SK-N-SH (cell line): ENCODE measurements around the gene CDH13.

Experiments
- ELF1 ChIP-seq: IDR thresholded peaks from 2 replicates; pipeline ENCODE4 v1.4.0; 2012
- EP300 ChIP-seq, 2 experiments: IDR thresholded peaks; 2 replicates each; pipeline versions ENCODE4 v1.4.0 to v1.6.1; 2012; ENCODE audit warnings: borderline replicate concordance in 1 of 2, low read depth in 1 of 2, low read length in 1 of 2
- EZH2phosphoT487 ChIP-seq: fragments of 200-600 bp; sonication (generic); IDR thresholded peaks from 2 replicates; pipeline ENCODE4 v1.6.1; 2017; ENCODE audit warnings: low read depth, mixed run types, mild to moderate bottlenecking, antibody characterized with exemption, moderate library complexity, borderline replicate concordance
- GABPA ChIP-seq: IDR thresholded peaks from 2 replicates; pipeline ENCODE4 v1.4.0; 2012; ENCODE audit warnings: low read depth, mild to moderate bottlenecking
- MEF2A ChIP-seq: IDR thresholded peaks from 2 replicates; pipeline ENCODE4 v1.4.0; 2012; ENCODE audit warnings: low read depth, borderline replicate concordance
- POLR2AphosphoS5 ChIP-seq: IDR thresholded peaks from 2 replicates; pipeline ENCODE4 v1.6.1; 2012; ENCODE audit warnings: low read depth, low read length
- RAD21 ChIP-seq: IDR thresholded peaks from 2 replicates; pipeline ENCODE4 v1.6.1; 2012; ENCODE audit warnings: mild to moderate bottlenecking, low read length
- SMC3 ChIP-seq: IDR thresholded peaks from 2 replicates; pipeline ENCODE4 v1.6.1; 2012; ENCODE audit warnings: low read depth, low read length, improper control_type of control experiment
- TAF1 ChIP-seq: IDR thresholded peaks from 2 replicates; pipeline ENCODE4 v1.6.1; 2012; ENCODE audit warnings: low read depth, mild to moderate bottlenecking, low read length, moderate library complexity, borderline replicate concordance
- TF ChIP-seq, protein P1 (sequence below): fragments of 200-600 bp; sonication (generic); IDR thresholded peaks from 2 replicates; pipeline ENCODE4 v1.6.1; 2017; ENCODE audit warnings: antibody characterized with exemption, mild to moderate bottlenecking, moderate library complexity
- TF ChIP-seq, protein P2 (sequence below): IDR thresholded peaks from 2 replicates; pipeline ENCODE4 v1.4.0; 2012; ENCODE audit warnings: low read depth, borderline replicate concordance
- TF ChIP-seq, protein P3 (sequence below): IDR thresholded peaks from 2 replicates; pipeline ENCODE4; 2012
- TF ChIP-seq, protein P4 (sequence below): IDR thresholded peaks from 2 replicates; pipeline ENCODE4 v1.6.1; 2012; ENCODE audit warnings: mild to moderate bottlenecking, low read depth, low read length, moderate library complexity

DNA sequence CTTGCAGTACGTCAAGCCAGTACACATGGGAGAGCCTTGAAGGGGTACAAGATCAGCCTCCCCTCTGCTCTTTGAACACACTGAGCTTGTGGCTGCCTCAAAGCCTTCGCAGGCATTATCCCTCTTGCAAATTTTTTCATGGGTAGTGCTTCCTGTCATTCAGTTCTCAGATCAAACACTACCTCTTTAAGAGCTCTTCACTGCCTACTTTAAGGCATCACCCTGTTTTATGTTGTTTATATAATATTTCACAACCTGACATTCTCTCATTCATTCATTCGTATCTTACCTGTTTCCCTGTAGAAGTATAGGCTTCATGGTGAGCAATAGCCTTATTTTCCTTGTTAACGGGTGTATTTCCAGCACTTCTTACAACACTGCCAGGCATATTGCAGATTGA is 269.1 kb downstream of the CDH13 start:
- TF ChIP-seq TAF1 (no peak), EZH2phosphoT487 (no peak), RAD21 (no peak), EP300 (IDR thresholded peaks at IDR 0.05; ENCODE audit: borderline replicate concordance in 1 of 2, low read depth in 1 of 2, low read length in 1 of 2) (no peak), SMC3 (no peak), POLR2AphosphoS5 (no peak), GABPA (no peak), MEF2A (no peak), ELF1 (no peak)
- TF ChIP-seq, protein P1, sequence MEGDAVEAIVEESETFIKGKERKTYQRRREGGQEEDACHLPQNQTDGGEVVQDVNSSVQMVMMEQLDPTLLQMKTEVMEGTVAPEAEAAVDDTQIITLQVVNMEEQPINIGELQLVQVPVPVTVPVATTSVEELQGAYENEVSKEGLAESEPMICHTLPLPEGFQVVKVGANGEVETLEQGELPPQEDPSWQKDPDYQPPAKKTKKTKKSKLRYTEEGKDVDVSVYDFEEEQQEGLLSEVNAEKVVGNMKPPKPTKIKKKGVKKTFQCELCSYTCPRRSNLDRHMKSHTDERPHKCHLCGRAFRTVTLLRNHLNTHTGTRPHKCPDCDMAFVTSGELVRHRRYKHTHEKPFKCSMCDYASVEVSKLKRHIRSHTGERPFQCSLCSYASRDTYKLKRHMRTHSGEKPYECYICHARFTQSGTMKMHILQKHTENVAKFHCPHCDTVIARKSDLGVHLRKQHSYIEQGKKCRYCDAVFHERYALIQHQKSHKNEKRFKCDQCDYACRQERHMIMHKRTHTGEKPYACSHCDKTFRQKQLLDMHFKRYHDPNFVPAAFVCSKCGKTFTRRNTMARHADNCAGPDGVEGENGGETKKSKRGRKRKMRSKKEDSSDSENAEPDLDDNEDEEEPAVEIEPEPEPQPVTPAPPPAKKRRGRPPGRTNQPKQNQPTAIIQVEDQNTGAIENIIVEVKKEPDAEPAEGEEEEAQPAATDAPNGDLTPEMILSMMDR, result no peak
- TF ChIP-seq, protein P2, sequence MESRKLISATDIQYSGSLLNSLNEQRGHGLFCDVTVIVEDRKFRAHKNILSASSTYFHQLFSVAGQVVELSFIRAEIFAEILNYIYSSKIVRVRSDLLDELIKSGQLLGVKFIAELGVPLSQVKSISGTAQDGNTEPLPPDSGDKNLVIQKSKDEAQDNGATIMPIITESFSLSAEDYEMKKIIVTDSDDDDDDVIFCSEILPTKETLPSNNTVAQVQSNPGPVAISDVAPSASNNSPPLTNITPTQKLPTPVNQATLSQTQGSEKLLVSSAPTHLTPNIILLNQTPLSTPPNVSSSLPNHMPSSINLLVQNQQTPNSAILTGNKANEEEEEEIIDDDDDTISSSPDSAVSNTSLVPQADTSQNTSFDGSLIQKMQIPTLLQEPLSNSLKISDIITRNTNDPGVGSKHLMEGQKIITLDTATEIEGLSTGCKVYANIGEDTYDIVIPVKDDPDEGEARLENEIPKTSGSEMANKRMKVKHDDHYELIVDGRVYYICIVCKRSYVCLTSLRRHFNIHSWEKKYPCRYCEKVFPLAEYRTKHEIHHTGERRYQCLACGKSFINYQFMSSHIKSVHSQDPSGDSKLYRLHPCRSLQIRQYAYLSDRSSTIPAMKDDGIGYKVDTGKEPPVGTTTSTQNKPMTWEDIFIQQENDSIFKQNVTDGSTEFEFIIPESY, result no peak
- TF ChIP-seq, protein P3, sequence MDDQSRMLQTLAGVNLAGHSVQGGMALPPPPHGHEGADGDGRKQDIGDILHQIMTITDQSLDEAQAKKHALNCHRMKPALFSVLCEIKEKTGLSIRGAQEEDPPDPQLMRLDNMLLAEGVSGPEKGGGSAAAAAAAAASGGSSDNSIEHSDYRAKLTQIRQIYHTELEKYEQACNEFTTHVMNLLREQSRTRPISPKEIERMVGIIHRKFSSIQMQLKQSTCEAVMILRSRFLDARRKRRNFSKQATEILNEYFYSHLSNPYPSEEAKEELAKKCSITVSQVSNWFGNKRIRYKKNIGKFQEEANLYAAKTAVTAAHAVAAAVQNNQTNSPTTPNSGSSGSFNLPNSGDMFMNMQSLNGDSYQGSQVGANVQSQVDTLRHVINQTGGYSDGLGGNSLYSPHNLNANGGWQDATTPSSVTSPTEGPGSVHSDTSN, result no peak
- TF ChIP-seq, protein P4, sequence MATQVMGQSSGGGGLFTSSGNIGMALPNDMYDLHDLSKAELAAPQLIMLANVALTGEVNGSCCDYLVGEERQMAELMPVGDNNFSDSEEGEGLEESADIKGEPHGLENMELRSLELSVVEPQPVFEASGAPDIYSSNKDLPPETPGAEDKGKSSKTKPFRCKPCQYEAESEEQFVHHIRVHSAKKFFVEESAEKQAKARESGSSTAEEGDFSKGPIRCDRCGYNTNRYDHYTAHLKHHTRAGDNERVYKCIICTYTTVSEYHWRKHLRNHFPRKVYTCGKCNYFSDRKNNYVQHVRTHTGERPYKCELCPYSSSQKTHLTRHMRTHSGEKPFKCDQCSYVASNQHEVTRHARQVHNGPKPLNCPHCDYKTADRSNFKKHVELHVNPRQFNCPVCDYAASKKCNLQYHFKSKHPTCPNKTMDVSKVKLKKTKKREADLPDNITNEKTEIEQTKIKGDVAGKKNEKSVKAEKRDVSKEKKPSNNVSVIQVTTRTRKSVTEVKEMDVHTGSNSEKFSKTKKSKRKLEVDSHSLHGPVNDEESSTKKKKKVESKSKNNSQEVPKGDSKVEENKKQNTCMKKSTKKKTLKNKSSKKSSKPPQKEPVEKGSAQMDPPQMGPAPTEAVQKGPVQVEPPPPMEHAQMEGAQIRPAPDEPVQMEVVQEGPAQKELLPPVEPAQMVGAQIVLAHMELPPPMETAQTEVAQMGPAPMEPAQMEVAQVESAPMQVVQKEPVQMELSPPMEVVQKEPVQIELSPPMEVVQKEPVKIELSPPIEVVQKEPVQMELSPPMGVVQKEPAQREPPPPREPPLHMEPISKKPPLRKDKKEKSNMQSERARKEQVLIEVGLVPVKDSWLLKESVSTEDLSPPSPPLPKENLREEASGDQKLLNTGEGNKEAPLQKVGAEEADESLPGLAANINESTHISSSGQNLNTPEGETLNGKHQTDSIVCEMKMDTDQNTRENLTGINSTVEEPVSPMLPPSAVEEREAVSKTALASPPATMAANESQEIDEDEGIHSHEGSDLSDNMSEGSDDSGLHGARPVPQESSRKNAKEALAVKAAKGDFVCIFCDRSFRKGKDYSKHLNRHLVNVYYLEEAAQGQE, result no peak
